Rectal smooth muscle tissue (tissue), 1 donor: Measurements from ENCODE around the gene ZFP28.
A peak's percentile ranks its signal among the peaks of the same experiment; 100 is the strongest.

Experiments
- H3K27ac ChIP-seq: one replicate; pipeline ENCODE4 v1.7.0; 2013; ENCODE audit warnings: low read depth, low read length, inconsistent platforms
- H3K27me3 ChIP-seq: one replicate; pipeline ENCODE4 v1.7.0; 2013; ENCODE audit warnings: low read length; ENCODE audit not compliant: control insufficient read depth, insufficient read depth
- H3K36me3 ChIP-seq: one replicate; pipeline ENCODE4 v1.7.0; 2013; ENCODE audit warnings: low read length; ENCODE audit not compliant: control insufficient read depth, insufficient read depth
- H3K4me1 ChIP-seq: one replicate; pipeline ENCODE4 v1.7.0; 2013; ENCODE audit warnings: low read length; ENCODE audit not compliant: control insufficient read depth, insufficient read depth
- H3K4me3 ChIP-seq: one replicate; pipeline ENCODE4 v1.7.0; 2013; ENCODE audit warnings: low read length
- H3K9ac ChIP-seq: one replicate; pipeline ENCODE4 v1.7.0; 2013; ENCODE audit warnings: low read length

The ZFP28 gene

GRCh38 chr19:56566904-56567273, 28.1 kb downstream of the ZFP28 start:
- no peaks in the 10 kb centered on the region for H3K27me3 ChIP-seq
- peaks cover 4% of the 10 kb centered on the region for H3K4me1 ChIP-seq
- peak overlapping the region; percentile 88 for H3K4me3 ChIP-seq
- H3K9ac ChIP-seq, result peak overlapping the region; percentile 76
- H3K27ac ChIP-seq, result peak overlapping the region; percentile 85
- peaks cover 7% of the 10 kb centered on the region for H3K36me3 ChIP-seq

GRCh38 chr19:56567274-56568120, 28.7 kb downstream of the ZFP28 start, which contains the start of gene ZNF470:
TSS of gene ZNF470 (plus strand) at chr19:56567468. CDS start at chr19:56570312, 2,844 bp downstream.
- Histone ChIP-seq H3K9ac (peak within 1 kb of the TSS; percentile 76), H3K27me3 (no peaks in the 10 kb centered on the region), H3K4me3 (peak within 1 kb of the TSS; percentile 88), H3K4me1 (peaks cover 4% of the 10 kb centered on the region), H3K27ac (peak within 1 kb of the TSS; percentile 85), H3K36me3 (peaks cover 7% of the 10 kb centered on the region)

- Histone ChIP-seq H3K36me3 (peaks cover 17% of the 10 kb centered on the region), H3K9ac (no peak overlapping the region), H3K4me1 (peaks cover 4% of the 10 kb centered on the region), H3K27ac (no peak overlapping the region), H3K4me3 (no peak overlapping the region), H3K27me3 (no peaks in the 10 kb centered on the region)
Measured at GRCh38 chr19:56572589-56572988, 33.8 kb downstream of the ZFP28 start.

GRCh38 chr19:56573914-56574313, 35.2 kb downstream of the ZFP28 start:
- Histone ChIP-seq H3K4me1 (no peaks in the 10 kb centered on the region), H3K27me3 (no peaks in the 10 kb centered on the region), H3K36me3 (peaks cover 17% of the 10 kb centered on the region), H3K27ac (no peak overlapping the region), H3K9ac (no peak overlapping the region), H3K4me3 (no peak overlapping the region)

- Histone ChIP-seq H3K36me3 (peaks cover 9% of the 10 kb centered on the region), H3K9ac (no peak overlapping the region), H3K27me3 (no peaks in the 10 kb centered on the region), H3K4me3 (peak overlapping the region; percentile 1), H3K27ac (no peak overlapping the region), H3K4me1 (no peaks in the 10 kb centered on the region)
Measured at GRCh38 chr19:56577719-56578602, 39.2 kb downstream of the ZFP28 start.

- Histone ChIP-seq H3K27ac (no peak overlapping the region), H3K4me3 (peak overlapping the region; percentile 93), H3K27me3 (no peaks in the 10 kb centered on the region), H3K9ac (peak overlapping the region; percentile 49), H3K4me1 (peaks cover 8% of the 10 kb centered on the region), H3K36me3 (peaks cover 2% of the 10 kb centered on the region)
Measured at GRCh38 chr19:56594446-56594782, 55.7 kb downstream of the ZFP28 start.

- Histone ChIP-seq H3K9ac (peak within 1 kb of the TSS; percentile 95), H3K4me1 (peaks cover 8% of the 10 kb centered on the region), H3K36me3 (peaks cover 2% of the 10 kb centered on the region), H3K4me3 (peak within 1 kb of the TSS; percentile 93), H3K27me3 (no peaks in the 10 kb centered on the region), H3K27ac (peak within 1 kb of the TSS; percentile 77)
Measured at GRCh38 chr19:56594783-56595547, 56.2 kb downstream of the ZFP28 start, which contains the start of gene ZNF71. TSS of gene ZNF71 (plus strand) at chr19:56595302. CDS start at chr19:56601559, 6,257 bp downstream.

GRCh38 chr19:56595548-56595899, 56.8 kb downstream of the ZFP28 start:
- Histone ChIP-seq H3K36me3 (peaks cover 2% of the 10 kb centered on the region), H3K27me3 (no peaks in the 10 kb centered on the region), H3K4me1 (peaks cover 8% of the 10 kb centered on the region), H3K4me3 (peak overlapping the region; percentile 93), H3K9ac (peak overlapping the region; percentile 95), H3K27ac (peak overlapping the region; percentile 21)

- Histone ChIP-seq H3K9ac (no peak overlapping the region), H3K36me3 (peaks cover 7% of the 10 kb centered on the region), H3K27ac (no peak overlapping the region), H3K4me3 (no peak overlapping the region), H3K27me3 (no peaks in the 10 kb centered on the region), H3K4me1 (peaks cover 8% of the 10 kb centered on the region)
Measured at GRCh38 chr19:56596676-56597075, 57.9 kb downstream of the ZFP28 start.

GRCh38 chr19:56597696-56598095, 58.9 kb downstream of the ZFP28 start:
- H3K27ac ChIP-seq, result no peak overlapping the region
- peaks cover 9% of the 10 kb centered on the region for H3K36me3 ChIP-seq
- no peaks in the 10 kb centered on the region for H3K27me3 ChIP-seq
- H3K9ac ChIP-seq, result peak overlapping the region; percentile 17
- H3K4me3 ChIP-seq, result no peak overlapping the region
- H3K4me1 ChIP-seq, result peaks cover 8% of the 10 kb centered on the region

GRCh38 chr19:56601375-56601774, 62.6 kb downstream of the ZFP28 start:
- Histone ChIP-seq H3K36me3 (peaks cover 18% of the 10 kb centered on the region), H3K4me1 (no peaks in the 10 kb centered on the region), H3K9ac (no peak overlapping the region), H3K27me3 (no peaks in the 10 kb centered on the region), H3K4me3 (peak overlapping the region; percentile 5), H3K27ac (no peak overlapping the region)

GRCh38 chr19:56603829-56604228, 65.1 kb downstream of the ZFP28 start:
- Histone ChIP-seq H3K9ac (no peak overlapping the region), H3K27ac (no peak overlapping the region), H3K27me3 (no peaks in the 10 kb centered on the region), H3K36me3 (peaks cover 17% of the 10 kb centered on the region), H3K4me1 (no peaks in the 10 kb centered on the region), H3K4me3 (no peak overlapping the region)
